Measurements from ENCODE around the gene PGS1. TPM values are rescaled to one million over a fixed set of nuclear protein-coding genes. Genes with fewer than 3 reads are reported as not detected.

Gene PGS1
- total RNA-seq, 1 donor from 2014 or later: 85.5 TPM

DNA sequence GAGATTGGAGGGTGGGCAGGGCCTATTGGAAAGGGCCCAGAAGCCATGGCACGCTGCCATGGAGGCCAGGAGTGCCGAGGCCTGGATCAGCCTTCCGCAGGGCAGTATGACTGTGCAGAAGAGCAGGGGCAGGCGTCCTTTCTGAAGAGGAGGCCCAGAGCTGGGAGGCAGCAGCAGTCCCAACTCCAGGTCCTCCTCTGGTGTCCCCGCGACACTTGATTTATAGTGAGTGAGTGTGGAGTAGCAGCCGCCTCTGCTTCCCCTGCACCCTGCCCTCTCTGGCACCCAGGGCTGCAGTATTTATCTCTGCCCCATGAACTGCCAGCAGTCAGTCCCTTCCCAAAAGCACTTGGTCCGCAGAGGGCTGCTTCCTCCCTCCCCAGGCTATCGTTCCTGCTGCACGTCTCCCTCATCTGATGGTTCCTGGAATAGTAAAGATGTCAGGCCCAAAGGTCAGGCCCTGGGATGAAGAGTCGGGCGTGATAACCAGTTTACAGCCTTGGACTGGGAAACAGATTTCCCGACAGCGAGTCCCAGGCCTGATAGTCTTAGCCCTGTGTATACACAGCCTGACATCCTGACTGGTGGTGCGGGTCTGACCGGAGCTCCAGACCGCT is 32.9 kb downstream of the PGS1 start:
- Mint-ChIP-seq H3K36me3 (ENCODE audit: low read depth, unreplicated experiment) (peaks cover 8% of the 10 kb centered on the region), H3K27me3 (ENCODE audit: unreplicated experiment) (peaks cover 6% of the 10 kb centered on the region), H3K27ac (ENCODE audit: unreplicated experiment) (no peak overlapping the region), H3K4me3 (ENCODE audit: unreplicated experiment) (no peak overlapping the region), H3K4me1 (ENCODE audit: unreplicated experiment) (peaks cover 49% of the 10 kb centered on the region), H3K9me3 (ENCODE audit: unreplicated experiment) (no peaks in the 10 kb centered on the region)
- no peak for TF ChIP-seq CTCF (IDR thresholded peaks at IDR 0.05; ENCODE audit: unreplicated experiment)
- DNase-seq (ENCODE audit: low spot score): no peak

DNA sequence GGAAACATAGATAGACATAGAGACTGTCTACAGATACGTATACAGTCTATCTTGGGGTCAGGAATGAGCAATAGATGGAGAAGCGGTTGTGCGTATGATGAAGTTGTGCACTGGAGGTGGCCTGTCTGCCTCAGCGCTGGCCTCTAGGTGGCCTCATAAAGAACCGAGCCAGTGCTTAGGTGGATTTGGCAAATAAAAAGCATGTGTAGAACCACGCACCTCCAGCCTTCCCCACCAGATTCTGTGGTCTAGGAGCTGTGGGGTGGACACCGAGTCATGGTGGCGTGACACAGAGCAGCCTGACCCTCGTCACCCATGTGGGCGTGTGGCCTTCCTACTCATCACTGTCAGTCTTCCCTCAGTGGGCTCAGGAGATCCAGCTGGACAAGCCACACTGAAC is 34.0 kb downstream of the PGS1 start:
- peaks cover 9% of the 10 kb centered on the region for H3K36me3 Mint-ChIP-seq (ENCODE audit: low read depth, unreplicated experiment)
- peaks cover 6% of the 10 kb centered on the region for H3K27me3 Mint-ChIP-seq (ENCODE audit: unreplicated experiment)
- H3K4me1 Mint-ChIP-seq (ENCODE audit: unreplicated experiment): peaks cover 56% of the 10 kb centered on the region
- H3K9me3 Mint-ChIP-seq (ENCODE audit: unreplicated experiment): no peaks in the 10 kb centered on the region
- no peak for DNase-seq (ENCODE audit: low spot score)
- H3K4me3 Mint-ChIP-seq (ENCODE audit: unreplicated experiment): no peak overlapping the region
- H3K27ac Mint-ChIP-seq (ENCODE audit: unreplicated experiment): peak overlapping the region; percentile 67
- TF ChIP-seq CTCF (IDR thresholded peaks at IDR 0.05; ENCODE audit: unreplicated experiment): no peak

- Mint-ChIP-seq H3K4me3 (ENCODE audit: unreplicated experiment) (no peak overlapping the region), H3K27me3 (ENCODE audit: unreplicated experiment) (peaks cover 6% of the 10 kb centered on the region), H3K27ac (ENCODE audit: unreplicated experiment) (peak overlapping the region; percentile 89), H3K9me3 (ENCODE audit: unreplicated experiment) (no peaks in the 10 kb centered on the region), H3K4me1 (ENCODE audit: unreplicated experiment) (peaks cover 48% of the 10 kb centered on the region), H3K36me3 (ENCODE audit: low read depth, unreplicated experiment) (peaks cover 13% of the 10 kb centered on the region)
- DNase-seq (ENCODE audit: low spot score): no peak
- TF ChIP-seq CTCF (IDR thresholded peaks at IDR 0.05; ENCODE audit: unreplicated experiment): no peak
Observed at GRCh38 chr17:78414178-78415162, 36.0 kb downstream of the PGS1 start.

- H3K4me3 Mint-ChIP-seq (ENCODE audit: unreplicated experiment): no peak overlapping the region
- H3K4me1 Mint-ChIP-seq (ENCODE audit: unreplicated experiment): peaks cover 60% of the 10 kb centered on the region
- peak overlapping the region; percentile 77 for H3K27ac Mint-ChIP-seq (ENCODE audit: unreplicated experiment)
- no peak for TF ChIP-seq CTCF (IDR thresholded peaks at IDR 0.05; ENCODE audit: unreplicated experiment)
- peaks cover 22% of the 10 kb centered on the region for H3K36me3 Mint-ChIP-seq (ENCODE audit: low read depth, unreplicated experiment)
- DNase-seq (ENCODE audit: low spot score): no peak
- H3K27me3 Mint-ChIP-seq (ENCODE audit: unreplicated experiment): peaks cover 8% of the 10 kb centered on the region
- H3K9me3 Mint-ChIP-seq (ENCODE audit: unreplicated experiment): no peaks in the 10 kb centered on the region
Observed at GRCh38 chr17:78415821-78416711, 37.6 kb downstream of the PGS1 start.

Data from endothelial cell (in vitro differentiated cells).